A172 (cell line): ENCODE measurements around the gene ACSS1. TPM values are rescaled to one million over a fixed set of nuclear protein-coding genes. Genes with fewer than 3 reads are reported as not detected.

ENCODE experiments used
- DNase-seq: peaks from one replicate; pipeline ENCODE4 v3.0.0-alpha.2; 2015; ENCODE audit warnings: low spot score
- total RNA-seq: library from RNA; depleted of rRNA; stranded (reverse); fragments of >200 nt; shearing (Covaris generic); gene quantifications from 2 replicates; pipeline ENCODE4 v1.2.3, GENCODE V29; 2014; rRNA removed

The ACSS1 gene
- total RNA-seq, 1 experiment from 2014 or later = 0.10 TPM

DNA sequence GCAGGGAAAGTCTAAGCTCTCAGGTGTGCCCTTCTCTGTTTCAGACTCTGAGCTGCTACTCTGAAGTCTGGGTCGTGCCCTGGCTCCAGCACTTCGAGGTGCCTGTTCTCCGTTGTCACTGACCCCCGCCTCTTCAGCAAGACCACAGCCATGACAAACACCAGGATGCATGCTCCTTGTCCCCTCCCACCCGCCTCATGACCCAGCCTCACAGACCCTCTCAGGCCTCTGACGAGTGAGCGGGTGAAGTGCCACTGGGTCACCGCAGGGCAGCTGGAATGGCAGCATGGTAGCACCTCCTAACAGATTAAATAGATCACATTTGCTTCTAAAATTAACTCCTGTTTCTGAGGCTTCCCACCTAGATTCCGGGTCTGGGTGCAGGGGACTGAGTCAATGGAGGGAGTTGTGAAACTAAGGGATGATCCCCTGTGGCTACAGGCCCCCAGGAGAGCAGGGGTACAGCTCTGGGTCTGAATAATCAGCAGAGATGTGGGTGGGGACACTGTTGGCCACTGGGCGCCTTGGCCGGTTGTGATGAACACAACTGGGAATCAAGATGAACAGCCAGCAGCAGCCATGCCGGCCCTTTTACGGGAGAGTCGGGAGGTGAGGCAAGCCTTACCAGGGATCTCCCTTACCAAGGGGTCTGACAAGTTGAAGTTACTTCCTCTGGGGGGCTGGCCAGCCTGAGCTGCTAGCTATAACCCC lies 98.2 kb downstream of the ACSS1 start:
- no peak for DNase-seq

DNA sequence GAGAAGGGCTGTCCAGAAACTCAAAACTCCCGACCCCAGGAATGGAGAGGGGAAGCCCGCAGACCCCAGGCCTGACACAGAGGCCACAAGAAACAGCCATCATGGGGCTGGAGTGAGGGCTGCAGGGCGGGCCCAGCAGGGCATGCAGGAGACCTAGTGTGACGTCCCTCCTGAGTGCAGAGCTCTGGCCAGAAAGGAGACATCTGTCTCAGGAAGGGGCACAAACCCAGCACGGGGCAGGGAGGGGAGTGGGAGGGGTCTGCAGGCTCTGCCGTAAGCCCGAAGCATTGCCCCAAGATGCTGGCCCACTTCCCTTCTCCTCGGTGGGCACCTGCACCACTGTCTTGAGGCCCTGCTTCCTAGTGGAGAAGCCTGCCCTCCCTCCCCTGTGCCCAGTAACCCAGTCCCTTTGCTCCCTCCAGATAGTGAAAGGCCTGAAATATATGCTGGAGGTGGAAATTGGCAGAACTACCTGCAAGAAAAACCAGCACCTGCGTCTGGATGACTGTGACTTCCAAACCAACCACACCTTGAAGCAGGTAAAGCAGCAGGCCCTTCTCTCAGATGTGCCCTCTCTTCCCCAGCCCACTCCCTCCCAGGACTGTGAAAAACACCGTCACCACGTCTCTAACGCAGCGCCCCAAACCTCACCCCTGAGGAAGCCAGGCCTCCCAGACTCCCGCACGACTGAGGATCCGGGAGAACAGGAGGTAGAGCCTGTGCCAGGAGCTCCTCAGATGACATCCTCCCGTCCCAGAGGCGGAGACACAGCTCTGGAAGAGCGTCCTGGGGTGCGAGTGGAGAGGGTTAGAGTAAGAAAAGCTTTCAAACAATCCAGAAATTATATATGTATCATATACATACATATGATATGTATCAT lies 99.2 kb downstream of the ACSS1 start:
- no peak for DNase-seq

DNA sequence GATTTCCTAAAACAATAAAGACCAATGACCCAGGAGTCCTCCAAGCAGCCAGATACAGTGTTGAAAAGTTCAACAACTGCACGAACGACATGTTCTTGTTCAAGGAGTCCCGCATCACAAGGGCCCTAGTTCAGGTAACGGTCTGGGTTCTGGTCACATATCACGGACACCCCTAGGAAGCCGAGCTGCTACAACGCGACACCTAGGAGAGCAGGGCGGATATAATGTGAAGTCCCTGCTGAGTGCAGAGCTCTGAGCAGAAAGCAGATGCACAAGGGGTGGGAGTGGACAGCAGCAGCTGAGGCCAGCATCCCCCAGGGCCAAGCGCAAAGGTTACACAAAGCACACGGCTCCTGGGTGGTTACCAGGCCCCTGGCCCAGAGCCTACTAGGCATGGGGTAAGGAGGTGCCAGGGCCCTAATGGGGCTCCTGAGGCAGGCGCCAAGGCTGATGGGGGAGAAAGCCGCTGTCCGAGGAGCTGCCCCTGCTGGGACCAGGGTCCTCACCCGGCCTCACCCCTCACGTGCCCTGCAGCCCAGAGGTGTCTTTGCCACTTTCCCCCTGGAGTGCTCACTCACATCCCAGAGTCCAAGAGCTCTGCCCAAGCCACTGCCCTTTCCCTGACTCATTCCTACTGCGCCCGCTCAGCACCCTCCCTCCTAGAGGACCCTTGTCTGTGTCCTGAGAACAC lies 100.5 kb downstream of the ACSS1 start:
- DNase-seq = no peak

Other genes starting within 250 kb of the ACSS1 start
- not detected in 2 replicates for gene CST7, start 108.9 kb downstream of the ACSS1 start, total RNA-seq
- gene APMAP, start 65.4 kb downstream of the ACSS1 start, total RNA-seq = 169 and 171 TPM in 2 replicates
- gene VSX1, start 24.0 kb upstream of the ACSS1 start, total RNA-seq = 0.10 TPM in 1 of 2 replicates, not detected in the other
- 62.4 and 69.7 TPM in 2 replicates for gene ENTPD6, start 137.6 kb upstream of the ACSS1 start, total RNA-seq
- 91.8 and 118 TPM in 2 replicates for gene PYGB, start 189.9 kb upstream of the ACSS1 start, total RNA-seq